ENCODE data around the gene GFOD2. TPM values are rescaled to one million over a fixed set of nuclear protein-coding genes. Genes with fewer than 3 reads are reported as not detected.

Gene GFOD2
- total RNA-seq, 1 donor from 2014 or later, result 32.4 TPM

- Histone ChIP-seq H3K9me3 (ENCODE audit: insufficient read depth, low read depth, low read length) (no peaks in the 10 kb centered on the region), H4K20me1 (ENCODE audit: insufficient read depth, low read length) (peaks cover 43% of the 10 kb centered on the region), H3K9ac (ENCODE audit: low read length) (no peak overlapping the region), H2AFZ (ENCODE audit: low read depth, low read length) (no peak overlapping the region), H3K4me2 (ENCODE audit: low read length) (no peak overlapping the region), H3K4me1 (ENCODE audit: insufficient read depth, low read length) (no peaks in the 10 kb centered on the region), H3K36me3 (ENCODE audit: insufficient read depth, low read length) (no peaks in the 10 kb centered on the region), H3K27me3 (ENCODE audit: insufficient read depth, low read length) (no peaks in the 10 kb centered on the region), H3K79me2 (ENCODE audit: insufficient read depth, low read length) (peaks cover 12% of the 10 kb centered on the region), H3K4me3 (ENCODE audit: insufficient read depth, low read depth, low read length) (no peak overlapping the region), H3K27ac (ENCODE audit: low read depth, low read length) (no peak overlapping the region)
- Mint-ChIP-seq H3K4me1 (ENCODE audit: low read depth, unreplicated experiment) (peaks cover 1% of the 10 kb centered on the region), H3K27me3 (ENCODE audit: low read depth, unreplicated experiment) (no peaks in the 10 kb centered on the region), H3K9me3 (ENCODE audit: unreplicated experiment) (no peaks in the 10 kb centered on the region), H3K36me3 (ENCODE audit: low read depth, unreplicated experiment) (peaks cover 12% of the 10 kb centered on the region), H3K27ac (ENCODE audit: unreplicated experiment) (peak overlapping the region; percentile 42), H3K4me3 (ENCODE audit: unreplicated experiment) (no peak overlapping the region)
- DNase-seq (ENCODE audit: low read depth) (no peak), FAIRE-seq (no peak)
- TF ChIP-seq EZH2 (IDR thresholded peaks at IDR 0.05; ENCODE audit: insufficient read depth, low read length) (no peak), CTCF (IDR thresholded peaks at IDR 0.05; ENCODE audit: insufficient read depth, low read depth, low read length) (no peak)
Measured at GRCh38 chr16:67760206-67760955, 41.3 kb upstream of the GFOD2 start.

- H3K79me2 ChIP-seq (ENCODE audit: insufficient read depth, low read length), result peaks cover 12% of the 10 kb centered on the region
- H3K27ac Mint-ChIP-seq (ENCODE audit: unreplicated experiment), result no peak overlapping the region
- no peak for TF ChIP-seq CTCF (IDR thresholded peaks at IDR 0.05; ENCODE audit: insufficient read depth, low read depth, low read length)
- TF ChIP-seq EZH2 (IDR thresholded peaks at IDR 0.05; ENCODE audit: insufficient read depth, low read length), result no peak
Measured at GRCh38 chr16:67758966-67759365, 39.9 kb upstream of the GFOD2 start.

GRCh38 chr16:67758006-67758405, 38.9 kb upstream of the GFOD2 start:
- peaks cover 1% of the 10 kb centered on the region for H3K4me1 Mint-ChIP-seq (ENCODE audit: low read depth, unreplicated experiment)
- Histone ChIP-seq H3K36me3 (ENCODE audit: insufficient read depth, low read length) (no peaks in the 10 kb centered on the region), H3K9me3 (ENCODE audit: insufficient read depth, low read depth, low read length) (no peaks in the 10 kb centered on the region), H3K4me2 (ENCODE audit: low read length) (no peak overlapping the region), H3K79me2 (ENCODE audit: insufficient read depth, low read length) (peaks cover 12% of the 10 kb centered on the region), H3K27me3 (ENCODE audit: insufficient read depth, low read length) (no peaks in the 10 kb centered on the region), H3K27ac (ENCODE audit: low read depth, low read length) (no peak overlapping the region), H2AFZ (ENCODE audit: low read depth, low read length) (no peak overlapping the region), H4K20me1 (ENCODE audit: insufficient read depth, low read length) (peaks cover 48% of the 10 kb centered on the region), H3K9ac (ENCODE audit: low read length) (no peak overlapping the region), H3K4me1 (ENCODE audit: insufficient read depth, low read length) (no peaks in the 10 kb centered on the region), H3K4me3 (ENCODE audit: insufficient read depth, low read depth, low read length) (no peak overlapping the region)
- no peaks in the 10 kb centered on the region for H3K9me3 Mint-ChIP-seq (ENCODE audit: unreplicated experiment)
- DNase-seq (ENCODE audit: low read depth) (no peak), FAIRE-seq (no peak)
- no peak overlapping the region for H3K4me3 Mint-ChIP-seq (ENCODE audit: unreplicated experiment)
- H3K27me3 Mint-ChIP-seq (ENCODE audit: low read depth, unreplicated experiment), result no peaks in the 10 kb centered on the region
- H3K36me3 Mint-ChIP-seq (ENCODE audit: low read depth, unreplicated experiment), result peaks cover 12% of the 10 kb centered on the region
- H3K27ac Mint-ChIP-seq (ENCODE audit: unreplicated experiment), result no peak overlapping the region
- no peak for TF ChIP-seq EZH2 (IDR thresholded peaks at IDR 0.05; ENCODE audit: insufficient read depth, low read length)
- no peak for TF ChIP-seq CTCF (IDR thresholded peaks at IDR 0.05; ENCODE audit: insufficient read depth, low read depth, low read length)

More at GRCh38 chr16:67758966-67759365, 39.9 kb upstream of the GFOD2 start:
- Histone ChIP-seq H3K9ac (ENCODE audit: low read length) (no peak overlapping the region), H3K27me3 (ENCODE audit: insufficient read depth, low read length) (no peaks in the 10 kb centered on the region), H4K20me1 (ENCODE audit: insufficient read depth, low read length) (peaks cover 50% of the 10 kb centered on the region), H3K4me3 (ENCODE audit: insufficient read depth, low read depth, low read length) (no peak overlapping the region), H3K36me3 (ENCODE audit: insufficient read depth, low read length) (no peaks in the 10 kb centered on the region), H3K9me3 (ENCODE audit: insufficient read depth, low read depth, low read length) (no peaks in the 10 kb centered on the region), H3K27ac (ENCODE audit: low read depth, low read length) (no peak overlapping the region), H3K4me2 (ENCODE audit: low read length) (no peak overlapping the region), H2AFZ (ENCODE audit: low read depth, low read length) (no peak overlapping the region), H3K4me1 (ENCODE audit: insufficient read depth, low read length) (no peaks in the 10 kb centered on the region)
- H3K4me3 Mint-ChIP-seq (ENCODE audit: unreplicated experiment), result no peak overlapping the region
- no peaks in the 10 kb centered on the region for H3K9me3 Mint-ChIP-seq (ENCODE audit: unreplicated experiment)
- peaks cover 8% of the 10 kb centered on the region for H3K36me3 Mint-ChIP-seq (ENCODE audit: low read depth, unreplicated experiment)
- FAIRE-seq (no peak), DNase-seq (ENCODE audit: low read depth) (no peak)
- H3K27me3 Mint-ChIP-seq (ENCODE audit: low read depth, unreplicated experiment), result no peaks in the 10 kb centered on the region
- peaks cover 1% of the 10 kb centered on the region for H3K4me1 Mint-ChIP-seq (ENCODE audit: low read depth, unreplicated experiment)

Data from astrocyte (in vitro differentiated cells and primary cell).